ENCODE measurements around the gene CAMTA2.
"Not testable (repeated sequence)": the region's sequence is repeated elsewhere in the genome, so short reads cannot be mapped to it uniquely, and the experiment has no call there.

Gene CAMTA2

GRCh38 chr17:4986951-4987766 is at the start of gene CAMTA2:
CAMTA2 (minus strand) TSS chr17:4987675; CDS start chr17:4986222, 1,453 bp downstream.
- DNase-seq (ENCODE audit: low spot score) = peak; percentile 81

- DNase-seq (ENCODE audit: low spot score) = no peak
These were observed 47.8 kb upstream of the CAMTA2 start, which contains the start of gene SLC52A1 for GRCh38 chr17:5035315-5035714. SLC52A1 (minus strand) TSS chr17:5035426; CDS start chr17:5034606, 820 bp downstream.

- DNase-seq (ENCODE audit: low spot score) = no peak
These were observed 47.2 kb upstream of the CAMTA2 start for GRCh38 chr17:5034651-5035050.

- DNase-seq (ENCODE audit: low spot score) = no peak
These were observed 46.6 kb upstream of the CAMTA2 start for GRCh38 chr17:5034063-5034462.

GRCh38 chr17:5033352-5034015 is 46.0 kb upstream of the CAMTA2 start:
- no peak for DNase-seq (ENCODE audit: low spot score)

GRCh38 chr17:5032865-5033264 is 45.4 kb upstream of the CAMTA2 start:
- DNase-seq (ENCODE audit: low spot score) = no peak

GRCh38 chr17:5031365-5032082 is 44.0 kb upstream of the CAMTA2 start:
- DNase-seq (ENCODE audit: low spot score) = peak; percentile 73

GRCh38 chr17:5030168-5030567 is 42.7 kb upstream of the CAMTA2 start:
- DNase-seq (ENCODE audit: low spot score) = not testable (repeated sequence)

GRCh38 chr17:5027916-5028315 is 40.4 kb upstream of the CAMTA2 start:
- peak; percentile 16 for DNase-seq (ENCODE audit: low spot score)

GRCh38 chr17:5027299-5027698 is 39.8 kb upstream of the CAMTA2 start:
- DNase-seq (ENCODE audit: low spot score) = no peak

GRCh38 chr17:5024604-5025003 is 37.1 kb upstream of the CAMTA2 start:
- DNase-seq (ENCODE audit: low spot score) = no peak

GRCh38 chr17:5023588-5024147 is 36.2 kb upstream of the CAMTA2 start:
- no peak for DNase-seq (ENCODE audit: low spot score)

- DNase-seq (ENCODE audit: low spot score) = no peak
These were observed 34.8 kb upstream of the CAMTA2 start for GRCh38 chr17:5022171-5022711.

GRCh38 chr17:5020502-5021023 is 33.1 kb upstream of the CAMTA2 start:
- no peak for DNase-seq (ENCODE audit: low spot score)

GRCh38 chr17:5019475-5019956 is 32.0 kb upstream of the CAMTA2 start:
- DNase-seq (ENCODE audit: low spot score) = no peak

- DNase-seq (ENCODE audit: low spot score) = no peak
These were observed 26.9 kb upstream of the CAMTA2 start for GRCh38 chr17:5014357-5014756.

GRCh38 chr17:5011928-5012327 is 24.5 kb upstream of the CAMTA2 start:
- no peak for DNase-seq (ENCODE audit: low spot score)

GRCh38 chr17:5003214-5003867 is 15.9 kb upstream of the CAMTA2 start:
- no peak for DNase-seq (ENCODE audit: low spot score)

GRCh38 chr17:5002121-5002788 is 14.8 kb upstream of the CAMTA2 start:
- DNase-seq (ENCODE audit: low spot score) = no peak

GRCh38 chr17:5000237-5000639 is 12.8 kb upstream of the CAMTA2 start:
- DNase-seq (ENCODE audit: low spot score) = no peak

All from pons (tissue), 1 donor.